HepG2 (cell line): ENCODE data around the gene RMI2. TPM values are rescaled to one million over a fixed set of nuclear protein-coding genes. Genes with fewer than 3 reads are reported as not detected.

ENCODE experiments used
- ATAC-seq: fragments of 200-7000 bp; cut with Tn5 transposase; 3 replicates; pipeline ENCODE4 v1.9.1; 2020; ENCODE audit warnings: mild to moderate bottlenecking, moderate library complexity
- BruUV-seq: library from RNA; stranded (reverse); fragments of 400-500 nt; replicated peaks from 2 replicates; lab custom pipeline; 2021; lab: Mats Ljungman, UMichigan
- CTCF ChIA-PET: fragments of 300-600 bp; formaldehyde crosslinking; extraction: SDS; loops from one replicate; lab custom pipeline; 2021; ENCODE audit warnings: low total read pairs, inconsistent platforms, low intra/inter-chr PET ratio; lab: Yijun Ruan, JAX
- POLR2A ChIA-PET: fragments of 350-600 bp; sonication (Branson Sonifier 250); formaldehyde crosslinking; loops from one replicate; lab custom pipeline; 2020; ENCODE audit warnings: antibody characterized with exemption, inconsistent platforms; lab: Yijun Ruan, JAX
- DNase-seq: peaks from one replicate; pipeline ENCODE4 v3.0.0-alpha.2; 2015; ENCODE audit warnings: low spot score
- FAIRE-seq: peaks from 3 replicates; lab custom pipeline; 2011; peaks lifted over from hg19 to GRCh38; lab: Jason Lieb, UNC
- H2AFZ ChIP-seq: one replicate; pipeline ENCODE4 v1.6.1; 2011; ENCODE audit warnings: low read length, inconsistent platforms
- H3K27ac ChIP-seq: fragments of 300-600 bp; 3 replicates; pipeline ENCODE4 v1.8.0; 2011; ENCODE audit warnings: mixed run types, mild to moderate bottlenecking, mixed read lengths, low read length, inconsistent platforms; ENCODE audit not compliant: insufficient read depth; ENCODE audit errors: extremely low read length
- H3K27me3 ChIP-seq, 2 experiments: fragments of 200-600 bp in 1 of 2; 2 replicates in 1 of 2; 3 replicates in 1 of 2; pipeline versions ENCODE4 v1.6.0 to v1.8.0; 2011; ENCODE audit warnings: low read length in 2 of 2, mild to moderate bottlenecking in 2 of 2, moderate library complexity in 2 of 2, inconsistent platforms in 1 of 2; ENCODE audit not compliant: insufficient read depth in 2 of 2, control insufficient read depth in 1 of 2
- H3K36me3 ChIP-seq, 2 experiments: fragments of 200-600 bp in 1 of 2; replicated peaks in 1 of 2; 2 replicates in 1 of 2; 3 replicates in 1 of 2; pipeline versions ENCODE4 v1.5.1 to v1.8.0; 2011; ENCODE audit warnings: low read length in 2 of 2, inconsistent platforms in 1 of 2; ENCODE audit not compliant: insufficient read depth in 2 of 2, control insufficient read depth in 1 of 2
- H3K4me1 ChIP-seq: 2 replicates; pipeline ENCODE4 v1.5.1; 2012; ENCODE audit warnings: low read length, inconsistent platforms; ENCODE audit not compliant: insufficient read depth
- H3K4me2 ChIP-seq: 2 replicates; pipeline ENCODE4 v1.6.0; 2011; ENCODE audit warnings: low read depth, low read length, inconsistent platforms
- H3K4me3 ChIP-seq, 3 experiments: fragments of 200-600 bp in 1 of 3; sonication (generic), shearing (Covaris generic) in 1 of 3; replicated peaks in 1 of 3; 2 replicates each; pipeline ENCODE4 v1.5.1; 2011 to 2016; ENCODE audit warnings: low read length in 3 of 3, inconsistent platforms in 2 of 3, low read depth in 2 of 3, mild to moderate bottlenecking in 2 of 3, control low read depth in 1 of 3, mixed read lengths in 1 of 3; ENCODE audit not compliant: insufficient read depth in 1 of 3
- H3K79me2 ChIP-seq: one replicate; pipeline ENCODE4 v1.6.1; 2011; ENCODE audit warnings: low read length, inconsistent platforms; ENCODE audit not compliant: insufficient read depth
- H3K9ac ChIP-seq: 2 replicates; pipeline ENCODE4 v1.6.0; 2011; ENCODE audit warnings: mild to moderate bottlenecking, low read depth, low read length, inconsistent platforms; ENCODE audit not compliant: insufficient read depth
- H3K9me3 ChIP-seq: 2 replicates; pipeline ENCODE4 v1.5.1; 2012; ENCODE audit warnings: mild to moderate bottlenecking, low read length
- H4K20me1 ChIP-seq: 2 replicates; pipeline ENCODE4 v1.6.0; 2011; ENCODE audit warnings: inconsistent platforms, mild to moderate bottlenecking, low read length, moderate library complexity; ENCODE audit not compliant: insufficient read depth
- CEBPB ChIP-seq: IDR thresholded peaks from 2 replicates; pipeline ENCODE4 v1.6.1; 2011; ENCODE audit warnings: low read depth, low read length, improper control_type of control experiment, borderline replicate concordance
- HIVEP1 ChIP-seq: sonication (generic); formaldehyde crosslinking; IDR thresholded peaks from 2 replicates; pipeline ENCODE4 v1.4.0; 2020; ENCODE audit warnings: mild to moderate bottlenecking, missing genetic modification reagents
- KAT2B ChIP-seq: fragments of 150-350 bp; IDR thresholded peaks from 2 replicates; pipeline ENCODE4 v1.6.1; 2014; ENCODE audit warnings: low read depth, low read length, borderline replicate concordance
- KDM2A ChIP-seq: sonication (generic); formaldehyde crosslinking; IDR thresholded peaks from 2 replicates; pipeline ENCODE4 v1.4.0; 2020; ENCODE audit warnings: low read depth, missing genetic modification reagents, borderline replicate concordance
- NCOA1 ChIP-seq: sonication (generic); formaldehyde crosslinking; IDR thresholded peaks from 2 replicates; pipeline ENCODE4 v1.9.0; 2021; ENCODE audit warnings: missing genetic modification reagents
- NFE2L1 ChIP-seq: sonication (generic); formaldehyde crosslinking; IDR thresholded peaks from 2 replicates; pipeline ENCODE4 v1.4.0; 2020; ENCODE audit warnings: missing genetic modification reagents, mild to moderate bottlenecking, borderline replicate concordance
- NR2F1 ChIP-seq, 2 experiments: fragments of 450-650 bp in 1 of 2; formaldehyde crosslinking in 1 of 2; IDR thresholded peaks; 2 replicates each; pipeline versions ENCODE4 v1.5.0 to v1.6.1; 2016 to 2020; ENCODE audit warnings: mild to moderate bottlenecking in 1 of 2, missing compliant biosample characterization in 1 of 2, missing genetic modification reagents in 1 of 2, moderate library complexity in 1 of 2
- PHB2 ChIP-seq: fragments of 450-650 bp; IDR thresholded peaks from 2 replicates; pipeline ENCODE4 v1.6.1; 2018; ENCODE audit not compliant: partially characterized antibody
- SRY ChIP-seq: sonication (generic); formaldehyde crosslinking; IDR thresholded peaks from 2 replicates; pipeline ENCODE4 v1.8.0; 2022; ENCODE audit warnings: mild to moderate bottlenecking, missing genetic modification reagents
- STAG1 ChIP-seq: sonication (generic); formaldehyde crosslinking; IDR thresholded peaks from 2 replicates; pipeline ENCODE4 v1.4.0; 2020; ENCODE audit warnings: missing genetic modification reagents
- ZMYM3 ChIP-seq: sonication (generic); formaldehyde crosslinking; IDR thresholded peaks from 2 replicates; pipeline ENCODE4 v1.5.1; 2020; ENCODE audit warnings: mild to moderate bottlenecking, missing genetic modification reagents
- ZNF205 ChIP-seq: IDR thresholded peaks from 2 replicates; pipeline ENCODE4 v1.6.1; 2018; ENCODE audit warnings: missing biosample characterization, missing genetic modification reagents
- ZNF546 ChIP-seq: sonication (generic); formaldehyde crosslinking; conservative IDR thresholded peaks from 2 replicates; pipeline ENCODE4 v1.8.1; 2023; ENCODE audit warnings: mild to moderate bottlenecking, missing genetic modification reagents
- ZNF614 ChIP-seq: IDR thresholded peaks from 2 replicates; pipeline ENCODE4 v1.6.1; 2018; ENCODE audit warnings: missing biosample characterization, missing genetic modification reagents, inconsistent platforms, borderline replicate concordance
- ZSCAN9 ChIP-seq: IDR thresholded peaks from 2 replicates; pipeline ENCODE4 v1.6.1; 2016; ENCODE audit warnings: borderline replicate concordance
- WGBS: methylation state at CpG from one replicate; pipeline ENCODE4 v1.1.6; 2017; ENCODE audit warnings: low lambda C conversion rate; 5-methylcytosine and 5-hydroxymethylcytosine counted together
- in situ Hi-C: cut with HindIII; loops from 2 replicates; pipeline ENCODE4 v1.10.0; 2017; ENCODE audit warnings: low pct_unique_long_range_greater_than_20kb; ENCODE audit not compliant: extremely low pct_ligation_motif_present
- intact Hi-C: fragments of 100-400 bp; cut with micrococcal nuclease; formaldehyde crosslinking; loops from one replicate; pipeline ENCODE4 v1.10.0; 2022; ENCODE audit not compliant: unreplicated experiment
- polyA plus RNA-seq, 8 experiments: library from polyadenylated mRNA; depleted of rRNA in 3 of 8; stranded (reverse) in 7 of 8; unstranded in 1 of 8; fragments of >200 nt; fragmentation: Illumina TruSeq in 4 of 8; extraction: Trizol in 4 of 8; gene quantifications; 2 replicates each; pipeline versions ENCODE4 v1.2.1 to v1.2.3, GENCODE V29; 2011 to 2016; ENCODE audit warnings: low read depth in 4 of 8, missing spikeins in 1 of 8, mixed read lengths in 1 of 8; ENCODE audit not compliant: insufficient read depth in 1 of 8
- total RNA-seq, 5 experiments: library from RNA; depleted of rRNA; stranded (reverse); fragments of >200 nt; fragmentation: Illumina TruSeq; extraction: Trizol; gene quantifications; 2 replicates each; pipeline ENCODE4 v1.2.3, GENCODE V29; 2016; ENCODE audit warnings: low read depth in 1 of 5
- TF ChIP-seq, protein P1 (sequence below): sonication (generic); formaldehyde crosslinking; conservative IDR thresholded peaks from 2 replicates; pipeline ENCODE4 v1.4.0; 2020; ENCODE audit warnings: missing genetic modification reagents
- TF ChIP-seq, protein P2 (sequence below): sonication (generic); formaldehyde crosslinking; IDR thresholded peaks from 2 replicates; pipeline ENCODE4 v1.4.0; 2020; ENCODE audit warnings: mild to moderate bottlenecking, missing genetic modification reagents
- TF ChIP-seq, protein P3 (sequence below): sonication (generic); formaldehyde crosslinking; IDR thresholded peaks from 2 replicates; pipeline ENCODE4 v1.4.0; 2020; ENCODE audit warnings: low read depth, mild to moderate bottlenecking, missing genetic modification reagents
- TF ChIP-seq, protein P4 (sequence below): sonication (generic); formaldehyde crosslinking; IDR thresholded peaks from 2 replicates; pipeline ENCODE4 v1.8.0; 2023; ENCODE audit warnings: mild to moderate bottlenecking, missing genetic modification reagents
- TF ChIP-seq, protein P5 (sequence below): sonication (generic); formaldehyde crosslinking; conservative IDR thresholded peaks from 2 replicates; pipeline ENCODE4 v1.8.0; 2022; ENCODE audit warnings: low read depth, missing genetic modification reagents

RMI2 gene
- total and polyA plus RNA-seq, 2 of the 13 experiments (the other 11 are each of a cell fraction or from before 2014, with no cell fraction given), result 24.5 to 55.7 TPM

DNA sequence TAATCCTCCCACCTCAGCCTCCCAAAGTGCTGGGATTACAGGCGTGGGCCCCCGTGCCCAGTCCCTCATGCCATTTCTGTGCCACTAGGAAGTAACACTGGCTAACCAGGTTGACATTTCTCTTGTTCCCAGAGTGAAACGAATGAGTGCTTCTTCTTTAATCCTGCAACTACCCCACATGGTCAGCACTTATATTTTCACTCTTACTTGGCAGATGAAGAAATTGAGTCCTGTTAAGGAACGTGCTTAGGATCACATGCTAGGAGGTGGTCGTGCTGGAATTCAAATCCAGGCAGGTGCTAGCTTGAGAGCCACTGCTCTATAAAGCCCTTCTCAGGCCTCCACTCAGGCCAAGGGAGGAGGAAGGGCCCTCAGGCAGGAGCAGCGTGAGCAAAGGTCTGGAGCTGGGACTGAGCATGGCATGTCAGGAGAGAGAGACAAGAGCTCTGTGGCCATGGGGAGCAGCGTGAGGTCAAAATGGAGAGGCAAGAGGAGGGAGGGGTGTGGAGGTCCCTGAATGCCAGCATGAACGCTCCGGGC is 18.5 kb upstream of the RMI2 start:
- no peaks in the 10 kb centered on the region for H3K79me2 ChIP-seq
- H3K27me3 ChIP-seq, result no peaks in the 10 kb centered on the region
- in situ Hi-C loops, result no loop called here
- H3K4me3 ChIP-seq, result no peak overlapping the region
- intact Hi-C loops, result no loop called here
- WGBS, result 61% methylated on average over 9 of the region's 9 CpGs
- BruUV-seq, result no TSS peak
- no peak for FAIRE-seq
- H2AFZ ChIP-seq, result no peak overlapping the region
- H3K27ac ChIP-seq, result no peak overlapping the region
- DNase-seq, result no peak
- no peaks in the 10 kb centered on the region for H3K36me3 ChIP-seq
- no peaks in the 10 kb centered on the region for H4K20me1 ChIP-seq
- H3K4me2 ChIP-seq, result no peak overlapping the region
- no peak overlapping the region for H3K9ac ChIP-seq
- H3K9me3 ChIP-seq, result no peaks in the 10 kb centered on the region
- ChIA-PET CTCF (no interaction called here), POLR2A (interaction anchor here (2.7 kb wide), 1 partner anchor 71 kb away, joined by 9 read pairs; the partner anchor contains the start of gene SOCS1)
- peak; percentile 54 for ATAC-seq
- H3K4me1 ChIP-seq, result peaks cover 50% of the 10 kb centered on the region
- TF ChIP-seq, protein P1, sequence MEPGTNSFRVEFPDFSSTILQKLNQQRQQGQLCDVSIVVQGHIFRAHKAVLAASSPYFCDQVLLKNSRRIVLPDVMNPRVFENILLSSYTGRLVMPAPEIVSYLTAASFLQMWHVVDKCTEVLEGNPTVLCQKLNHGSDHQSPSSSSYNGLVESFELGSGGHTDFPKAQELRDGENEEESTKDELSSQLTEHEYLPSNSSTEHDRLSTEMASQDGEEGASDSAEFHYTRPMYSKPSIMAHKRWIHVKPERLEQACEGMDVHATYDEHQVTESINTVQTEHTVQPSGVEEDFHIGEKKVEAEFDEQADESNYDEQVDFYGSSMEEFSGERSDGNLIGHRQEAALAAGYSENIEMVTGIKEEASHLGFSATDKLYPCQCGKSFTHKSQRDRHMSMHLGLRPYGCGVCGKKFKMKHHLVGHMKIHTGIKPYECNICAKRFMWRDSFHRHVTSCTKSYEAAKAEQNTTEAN (CRISPR knock-in tag), result no peak
- TF ChIP-seq, protein P2, sequence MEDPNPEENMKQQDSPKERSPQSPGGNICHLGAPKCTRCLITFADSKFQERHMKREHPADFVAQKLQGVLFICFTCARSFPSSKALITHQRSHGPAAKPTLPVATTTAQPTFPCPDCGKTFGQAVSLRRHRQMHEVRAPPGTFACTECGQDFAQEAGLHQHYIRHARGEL, result no peak
- TF ChIP-seq KAT2B, result no peak
- TF ChIP-seq ZNF614 (CRISPR knock-in tag), result no peak
- TF ChIP-seq PHB2, result no peak
- TF ChIP-seq CEBPB, result no peak
- peak; percentile 93 for TF ChIP-seq ZNF205 (CRISPR knock-in tag)
- TF ChIP-seq, protein P3, sequence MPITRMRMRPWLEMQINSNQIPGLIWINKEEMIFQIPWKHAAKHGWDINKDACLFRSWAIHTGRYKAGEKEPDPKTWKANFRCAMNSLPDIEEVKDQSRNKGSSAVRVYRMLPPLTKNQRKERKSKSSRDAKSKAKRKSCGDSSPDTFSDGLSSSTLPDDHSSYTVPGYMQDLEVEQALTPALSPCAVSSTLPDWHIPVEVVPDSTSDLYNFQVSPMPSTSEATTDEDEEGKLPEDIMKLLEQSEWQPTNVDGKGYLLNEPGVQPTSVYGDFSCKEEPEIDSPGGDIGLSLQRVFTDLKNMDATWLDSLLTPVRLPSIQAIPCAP (CRISPR knock-in tag), result no peak
- 0 out of 2 replicates have a peak, but pooled peaks have one; percentile 34 for TF ChIP-seq KDM2A (CRISPR knock-in tag)
- TF ChIP-seq, protein P4, sequence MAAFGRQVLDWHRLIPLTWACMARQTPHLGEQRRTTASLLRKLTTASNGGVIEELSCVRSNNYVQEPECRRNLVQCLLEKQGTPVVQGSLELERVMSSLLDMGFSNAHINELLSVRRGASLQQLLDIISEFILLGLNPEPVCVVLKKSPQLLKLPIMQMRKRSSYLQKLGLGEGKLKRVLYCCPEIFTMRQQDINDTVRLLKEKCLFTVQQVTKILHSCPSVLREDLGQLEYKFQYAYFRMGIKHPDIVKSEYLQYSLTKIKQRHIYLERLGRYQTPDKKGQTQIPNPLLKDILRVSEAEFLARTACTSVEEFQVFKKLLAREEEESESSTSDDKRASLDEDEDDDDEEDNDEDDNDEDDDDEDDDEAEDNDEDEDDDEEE (CRISPR knock-in tag), result 0 out of 2 replicates have a peak, but pooled peaks have one; percentile 62
- 0 out of 2 replicates have a peak, but pooled peaks have one; percentile 57 for TF ChIP-seq HIVEP1 (CRISPR knock-in tag)
- no peak for TF ChIP-seq ZSCAN9 (CRISPR knock-in tag)
- no peak for TF ChIP-seq NR2F1 (CRISPR knock-in tag; IDR thresholded peaks at IDR 0.05)
- no peak for TF ChIP-seq NFE2L1 (CRISPR knock-in tag)
- TF ChIP-seq STAG1 (CRISPR knock-in tag), result peak; percentile 51
- no peak for TF ChIP-seq SRY
- no peak for TF ChIP-seq ZNF546
- TF ChIP-seq NCOA1 (CRISPR knock-in tag), result no peak
- 0 out of 2 replicates have a peak, but pooled peaks have one; percentile 48 for TF ChIP-seq ZMYM3 (CRISPR knock-in tag)
- TF ChIP-seq, protein P5, sequence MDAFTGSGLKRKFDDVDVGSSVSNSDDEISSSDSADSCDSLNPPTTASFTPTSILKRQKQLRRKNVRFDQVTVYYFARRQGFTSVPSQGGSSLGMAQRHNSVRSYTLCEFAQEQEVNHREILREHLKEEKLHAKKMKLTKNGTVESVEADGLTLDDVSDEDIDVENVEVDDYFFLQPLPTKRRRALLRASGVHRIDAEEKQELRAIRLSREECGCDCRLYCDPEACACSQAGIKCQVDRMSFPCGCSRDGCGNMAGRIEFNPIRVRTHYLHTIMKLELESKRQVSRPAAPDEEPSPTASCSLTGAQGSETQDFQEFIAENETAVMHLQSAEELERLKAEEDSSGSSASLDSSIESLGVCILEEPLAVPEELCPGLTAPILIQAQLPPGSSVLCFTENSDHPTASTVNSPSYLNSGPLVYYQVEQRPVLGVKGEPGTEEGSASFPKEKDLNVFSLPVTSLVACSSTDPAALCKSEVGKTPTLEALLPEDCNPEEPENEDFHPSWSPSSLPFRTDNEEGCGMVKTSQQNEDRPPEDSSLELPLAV, result no peak
